HG03196 (cell line): ENCODE data around the gene RAB26.

Source experiments
- ATAC-seq: cut with Tn5 transposase; IDR thresholded peaks from one replicate; pipeline ENCODE4 v1.9.1; 2021; ENCODE audit not compliant: unreplicated experiment

Gene RAB26

GRCh38 chr16:2159175-2159838 is 10.9 kb downstream of the RAB26 start:
- no peak for ATAC-seq

- no peak for ATAC-seq
These were observed 12.6 kb downstream of the RAB26 start for GRCh38 chr16:2160915-2161551.

- ATAC-seq = no peak
These were observed 13.5 kb downstream of the RAB26 start for GRCh38 chr16:2161911-2162310.

DNA sequence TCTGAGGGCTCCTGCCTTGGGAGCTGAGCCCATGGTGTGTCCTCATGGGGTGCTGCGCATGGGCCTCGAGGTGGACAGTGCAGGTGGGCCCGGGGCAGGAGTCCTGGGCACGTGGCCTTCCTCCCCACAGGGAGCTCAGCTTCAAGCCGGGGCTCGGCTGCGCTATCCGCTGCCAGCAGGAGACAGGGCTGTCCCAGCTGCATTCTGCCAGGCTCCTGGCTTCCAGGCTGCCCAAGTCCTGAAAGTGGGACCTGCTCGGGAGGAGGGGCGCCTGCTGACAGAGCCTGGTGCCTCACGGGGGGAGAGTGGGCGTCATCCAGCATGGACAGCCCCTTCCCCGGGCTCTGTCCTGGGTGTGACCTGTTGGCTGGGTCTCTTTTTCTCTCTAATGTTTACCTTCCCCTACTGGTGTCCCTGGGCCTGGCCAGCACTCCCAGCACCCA is 14.3 kb downstream of the RAB26 start:
- ATAC-seq = no peak

DNA sequence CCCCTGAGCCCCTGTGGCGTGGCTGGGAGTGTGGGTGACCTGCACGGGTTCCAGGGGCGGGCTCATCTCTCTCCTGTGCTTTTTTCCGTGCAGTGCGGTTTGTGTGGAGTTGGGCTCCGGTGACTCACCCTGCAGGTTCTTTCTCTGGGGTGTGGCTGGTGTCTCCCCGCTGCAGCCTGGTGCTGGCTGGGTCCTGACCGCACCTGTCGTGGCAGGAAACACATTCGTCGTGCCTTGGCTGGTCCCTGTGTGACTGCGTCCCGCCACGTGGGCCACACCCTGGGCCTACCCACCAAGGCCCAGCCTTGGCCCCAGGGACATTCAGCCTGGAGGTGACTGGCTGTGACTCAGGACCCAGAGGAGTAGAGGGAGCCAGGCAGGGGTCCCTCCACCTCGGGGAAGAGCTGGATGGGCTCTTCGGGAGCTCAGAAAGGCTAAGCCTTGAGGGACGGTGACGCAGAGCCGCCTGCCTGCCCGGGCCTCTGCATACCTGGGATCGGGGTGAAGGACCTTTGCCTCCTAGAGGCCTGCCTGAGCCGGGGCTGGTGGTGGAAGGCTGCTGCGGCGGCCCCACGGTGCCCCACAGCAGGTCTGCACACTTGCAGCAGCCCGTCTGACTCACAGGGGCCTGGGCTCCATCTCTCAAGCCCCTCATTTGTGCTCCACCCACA is 14.9 kb downstream of the RAB26 start:
- no peak for ATAC-seq

GRCh38 chr16:2165861-2166260 is 17.4 kb downstream of the RAB26 start:
- no peak for ATAC-seq

DNA sequence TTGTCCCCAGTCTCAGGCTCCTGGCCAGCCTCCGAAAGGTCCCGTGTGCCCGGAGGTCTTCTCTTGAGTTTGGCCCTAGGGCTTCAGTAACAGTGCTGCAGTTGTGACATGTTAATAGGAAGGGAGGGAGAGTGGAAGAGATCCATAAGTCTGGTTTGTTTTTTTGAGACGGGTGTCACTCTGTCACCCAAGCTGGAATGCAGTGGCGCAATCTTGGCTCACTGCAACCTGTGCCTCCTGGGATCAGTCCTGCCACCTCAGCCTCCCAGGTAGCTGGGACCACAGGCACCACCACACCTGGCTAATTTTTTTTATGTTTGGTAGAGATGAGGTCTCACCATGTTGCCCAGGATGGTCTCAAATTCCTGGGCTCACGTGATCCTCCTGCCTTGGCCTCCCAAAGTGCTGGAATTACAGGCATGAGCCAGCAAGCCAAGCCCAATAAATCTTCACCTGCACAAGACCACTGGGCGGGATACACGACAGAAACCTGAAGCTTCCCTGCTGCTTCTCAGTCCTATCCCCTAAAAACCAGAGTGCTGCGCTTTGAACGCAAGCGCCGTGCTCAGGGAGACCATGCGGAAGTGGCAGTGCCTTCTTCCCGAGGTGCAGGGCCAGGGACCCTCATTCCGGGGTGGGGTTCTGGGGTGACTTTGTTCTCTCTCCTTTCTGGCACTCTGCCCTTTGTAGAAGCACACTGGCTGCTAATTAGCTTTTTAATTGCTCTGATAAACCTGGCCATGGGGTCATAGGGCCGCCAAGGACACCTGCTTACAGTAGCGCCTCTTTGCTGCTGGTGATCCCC is 18.0 kb downstream of the RAB26 start:
- ATAC-seq = no peak

DNA sequence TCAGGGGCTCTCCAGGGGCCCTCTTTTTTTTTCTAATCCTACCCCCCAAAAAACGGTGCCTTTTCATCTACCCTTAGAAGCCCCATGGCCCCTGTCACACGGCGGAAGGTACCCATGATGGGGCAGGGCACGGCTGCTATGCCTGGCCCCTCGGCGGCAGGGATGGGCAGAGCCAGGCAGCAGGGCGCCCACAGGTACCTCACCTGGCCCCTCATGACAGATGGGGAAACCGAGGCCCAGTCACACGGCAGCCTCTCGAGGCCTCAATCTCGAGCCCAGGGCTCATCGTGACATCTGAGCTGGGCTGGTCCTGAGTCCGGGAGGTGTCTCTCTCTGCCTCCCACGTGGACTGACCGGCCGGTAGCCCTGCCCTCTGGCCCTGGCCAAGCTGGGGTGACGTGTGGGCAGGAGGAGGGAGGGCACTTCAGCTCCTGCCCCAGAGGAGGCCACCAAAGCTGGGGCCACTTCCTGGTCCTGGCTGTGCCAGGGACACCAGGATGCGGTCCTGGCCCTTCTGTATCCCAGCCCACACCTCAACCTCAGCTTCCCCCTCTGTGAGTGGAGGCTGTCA is 18.7 kb downstream of the RAB26 start:
- ATAC-seq = no peak

GRCh38 chr16:2170080-2170479 is 21.7 kb downstream of the RAB26 start:
- no peak for ATAC-seq

DNA sequence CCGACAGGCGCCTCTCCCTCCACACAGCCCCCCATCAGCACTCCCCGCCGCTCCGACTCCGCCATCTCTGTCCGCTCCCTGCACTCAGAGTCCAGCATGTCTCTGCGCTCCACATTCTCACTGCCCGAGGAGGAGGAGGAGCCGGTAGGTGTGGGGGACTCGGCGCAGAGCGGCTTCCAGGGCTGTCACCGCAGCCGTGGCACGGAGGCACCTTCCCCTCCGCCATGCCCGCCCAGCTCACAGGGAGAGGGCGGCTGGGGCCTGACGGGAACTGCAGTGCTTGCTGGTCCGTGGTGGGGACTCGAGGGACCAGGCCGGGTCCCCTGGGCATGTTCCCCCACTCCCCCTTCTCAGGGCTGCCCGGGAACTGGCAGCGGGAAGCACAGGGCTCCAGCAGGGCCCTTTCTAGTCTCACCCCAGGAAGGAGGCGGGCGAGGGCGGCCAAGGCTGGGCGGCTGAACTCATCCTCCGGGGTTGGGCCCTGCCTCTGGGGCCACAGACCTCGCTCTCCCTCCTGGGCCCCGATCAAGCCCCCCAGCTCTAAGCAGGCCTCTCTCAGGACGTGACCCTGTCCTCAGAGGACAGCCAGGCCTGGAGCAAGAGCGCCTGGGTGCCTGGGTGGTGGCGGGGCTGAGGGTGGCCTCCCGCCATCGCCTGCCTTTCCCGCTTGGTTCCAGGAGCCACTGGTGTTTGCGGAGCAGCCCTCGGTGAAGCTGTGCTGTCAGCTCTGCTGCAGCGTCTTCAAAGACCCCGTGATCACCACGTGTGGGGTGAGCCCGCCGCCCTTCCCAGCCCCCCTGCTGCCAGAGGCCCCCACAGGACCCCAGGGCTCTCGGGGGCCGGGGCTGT is 22.4 kb downstream of the RAB26 start:
- ATAC-seq = no peak

- no peak for ATAC-seq
These were observed 23.3 kb downstream of the RAB26 start for GRCh38 chr16:2171601-2172178.

DNA sequence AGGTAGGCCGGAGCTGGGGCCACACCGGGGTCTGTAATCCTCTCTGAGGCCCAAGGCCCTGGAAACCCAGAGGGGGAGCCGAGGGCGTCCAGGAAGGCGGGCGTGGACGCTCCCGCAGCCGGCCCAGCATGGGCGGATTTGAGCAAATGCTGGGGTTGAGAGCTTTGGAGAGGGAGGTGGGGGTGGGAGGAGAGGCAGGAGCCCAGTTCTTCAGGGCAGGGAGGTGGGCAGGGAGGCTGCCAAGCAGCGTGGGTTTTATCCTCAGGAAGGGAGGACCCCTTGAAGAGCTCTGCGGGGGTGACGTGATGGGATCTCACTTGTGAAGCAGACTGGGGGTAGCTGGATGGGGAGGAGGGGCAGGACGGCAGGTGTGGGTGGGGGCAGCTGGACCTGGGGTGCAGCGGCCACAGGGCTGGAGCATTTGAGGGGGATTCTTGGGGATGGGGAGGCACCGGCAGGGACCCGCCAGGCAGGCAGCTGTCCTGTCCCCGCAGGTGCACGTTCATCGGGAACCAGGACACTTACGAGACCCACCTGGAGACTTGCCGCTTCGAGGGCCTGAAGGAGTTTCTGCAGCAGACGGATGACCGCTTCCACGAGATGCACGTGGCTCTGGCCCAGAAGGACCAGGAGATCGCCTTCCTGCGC is 24.4 kb downstream of the RAB26 start:
- no peak for ATAC-seq

DNA sequence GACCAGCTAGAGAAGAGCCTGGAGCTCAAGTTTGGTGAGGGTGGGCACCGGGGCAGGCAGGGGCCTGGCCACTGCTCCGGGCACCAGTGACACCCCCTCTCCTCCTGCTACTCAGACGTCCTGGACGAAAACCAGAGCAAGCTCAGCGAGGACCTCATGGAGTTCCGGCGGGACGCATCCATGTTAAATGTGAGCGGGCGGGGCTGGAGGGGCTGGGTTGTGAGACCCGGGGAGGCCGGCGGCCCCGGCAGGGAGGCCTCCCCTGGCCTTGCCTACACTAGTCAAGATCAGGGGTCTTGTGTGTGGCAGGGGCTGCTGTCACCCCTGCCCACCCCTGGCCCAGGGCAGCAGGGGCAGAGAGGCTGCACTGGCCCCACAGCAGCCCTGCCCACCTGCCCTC is 24.9 kb downstream of the RAB26 start:
- no peak for ATAC-seq

DNA sequence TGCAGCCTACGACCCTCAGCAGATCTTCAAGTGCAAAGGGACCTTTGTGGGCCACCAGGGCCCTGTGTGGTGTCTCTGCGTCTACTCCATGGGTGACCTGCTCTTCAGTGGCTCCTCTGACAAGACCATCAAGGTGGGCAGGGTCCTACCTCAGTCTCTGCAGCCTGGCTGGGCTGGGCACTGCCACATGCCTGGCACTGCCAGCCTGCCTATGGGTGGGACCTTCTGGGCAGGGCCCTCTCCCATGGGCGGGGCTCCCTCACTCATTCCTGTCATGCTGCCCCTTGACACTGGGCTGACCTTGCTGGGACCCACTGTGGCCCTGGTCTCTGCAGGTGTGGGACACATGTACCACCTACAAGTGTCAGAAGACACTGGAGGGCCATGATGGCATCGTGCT is 25.5 kb downstream of the RAB26 start:
- no peak for ATAC-seq

GRCh38 chr16:2174396-2175131 is 26.1 kb downstream of the RAB26 start:
- ATAC-seq = no peak

- ATAC-seq = no peak
These were observed 27.0 kb downstream of the RAB26 start for GRCh38 chr16:2175454-2175853.

- ATAC-seq = no peak
These were observed 27.6 kb downstream of the RAB26 start for GRCh38 chr16:2176047-2176446.

- no peak for ATAC-seq
These were observed 28.7 kb downstream of the RAB26 start for GRCh38 chr16:2177101-2177500.

DNA sequence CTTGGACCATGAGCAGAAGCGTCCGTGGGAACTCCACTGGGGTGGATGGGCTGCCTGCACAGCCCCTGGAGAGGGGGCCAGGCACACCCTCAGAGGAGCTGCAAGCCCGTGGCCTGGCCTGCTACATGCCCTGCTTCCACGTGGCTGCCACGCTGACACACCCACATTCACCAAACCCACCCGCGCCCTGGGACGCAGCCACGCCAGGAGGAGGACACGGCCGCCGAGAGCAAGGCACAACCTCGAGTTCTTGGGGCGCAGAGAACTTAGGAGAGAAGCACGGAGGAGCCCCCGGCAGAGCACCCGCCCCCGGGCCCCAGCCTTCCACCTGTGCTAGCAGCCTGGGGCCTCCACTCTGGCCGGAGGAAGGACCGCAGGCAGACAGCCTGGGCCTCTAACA is 29.1 kb downstream of the RAB26 start:
- ATAC-seq = no peak
